GM21825 (cell line): ENCODE measurements around the gene TTC39C.

Source experiments
- ATAC-seq: cut with Tn5 transposase; IDR thresholded peaks from one replicate; pipeline ENCODE4 v1.9.1; 2021; ENCODE audit warnings: mild to moderate bottlenecking, moderate library complexity; ENCODE audit not compliant: unreplicated experiment

TTC39C gene

DNA sequence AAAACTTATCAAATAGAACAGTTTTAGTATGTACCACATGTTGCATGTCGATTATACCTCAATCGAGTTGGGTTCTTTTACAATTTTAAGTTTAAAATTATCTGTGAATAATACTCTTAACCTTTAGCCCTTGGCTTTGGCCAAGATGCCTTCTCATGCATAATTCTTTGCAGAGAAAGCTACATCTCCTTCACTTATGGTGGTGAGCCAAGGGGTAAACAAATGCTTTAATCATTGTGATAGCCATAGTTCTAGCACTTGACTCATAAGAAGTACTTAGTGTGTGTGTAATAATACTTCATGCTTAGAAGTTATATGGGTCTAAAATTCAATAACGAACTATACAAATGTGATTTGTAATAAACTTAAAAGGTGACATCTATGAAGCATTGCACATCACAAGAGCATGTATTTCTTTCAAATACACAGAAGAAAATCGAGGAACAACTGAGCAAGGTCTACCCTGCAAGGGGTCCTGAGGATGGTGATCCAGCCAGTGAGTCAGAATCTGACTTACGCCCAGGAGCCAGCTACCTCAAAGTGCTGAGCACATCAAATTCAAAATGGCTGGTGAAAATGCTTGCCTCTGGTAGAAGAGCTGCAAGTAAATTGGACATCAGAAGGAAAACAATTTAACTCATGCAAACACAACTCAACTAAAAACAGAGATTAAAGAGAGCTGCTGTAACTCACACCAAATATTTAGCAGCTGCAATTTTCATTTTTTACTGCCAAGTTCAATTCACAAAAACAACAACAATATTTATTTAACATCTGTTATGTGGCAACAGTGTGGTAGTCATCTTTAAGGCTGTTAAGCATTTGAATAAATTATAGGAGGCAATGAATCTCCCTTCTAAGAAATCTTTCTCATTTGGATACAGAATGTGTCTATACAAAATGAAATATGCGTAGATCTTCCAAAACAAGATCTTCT is 23.8 kb upstream of the TTC39C start:
- ATAC-seq, result no peak

- ATAC-seq, result no peak
Observed at GRCh38 chr18:23992089-23992940, 22.2 kb upstream of the TTC39C start.

DNA sequence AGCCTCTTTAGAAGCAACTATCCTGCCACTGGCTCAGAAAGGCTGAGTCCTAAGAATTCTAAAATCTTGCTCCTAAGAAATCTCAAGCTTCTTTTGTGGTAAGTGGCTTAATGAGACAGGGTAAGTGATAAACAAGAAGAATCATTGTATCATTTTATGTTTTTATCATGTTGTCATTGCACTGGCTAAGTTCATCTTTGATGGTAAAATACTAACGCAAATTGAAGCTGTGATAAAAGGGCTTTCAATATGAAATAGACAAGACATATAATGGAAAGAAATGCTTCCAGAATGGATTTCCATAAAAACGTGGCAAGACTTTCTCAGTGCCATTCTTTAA is 21.6 kb upstream of the TTC39C start:
- no peak for ATAC-seq

GRCh38 chr18:23994361-23994902 is 20.1 kb upstream of the TTC39C start:
- no peak for ATAC-seq

DNA sequence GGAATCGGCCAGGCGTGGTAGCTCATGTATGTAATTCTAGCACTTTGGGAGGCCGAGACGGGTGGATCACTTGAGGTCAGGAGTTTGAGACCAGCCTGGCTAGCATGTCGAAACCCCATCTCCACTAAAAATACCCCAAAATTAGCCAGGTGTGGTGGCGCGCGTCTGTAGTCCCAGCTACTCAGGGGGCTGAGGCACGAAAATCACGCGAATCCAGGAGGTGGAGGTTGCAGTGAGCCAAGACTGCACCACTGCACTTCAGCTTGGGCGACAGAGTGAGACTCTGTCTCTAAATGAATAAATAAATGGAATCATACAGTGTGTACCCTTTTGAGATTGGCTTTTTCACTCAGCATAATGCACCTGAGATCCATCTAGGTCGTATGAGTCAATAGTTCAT is 19.4 kb upstream of the TTC39C start:
- ATAC-seq, result no peak

DNA sequence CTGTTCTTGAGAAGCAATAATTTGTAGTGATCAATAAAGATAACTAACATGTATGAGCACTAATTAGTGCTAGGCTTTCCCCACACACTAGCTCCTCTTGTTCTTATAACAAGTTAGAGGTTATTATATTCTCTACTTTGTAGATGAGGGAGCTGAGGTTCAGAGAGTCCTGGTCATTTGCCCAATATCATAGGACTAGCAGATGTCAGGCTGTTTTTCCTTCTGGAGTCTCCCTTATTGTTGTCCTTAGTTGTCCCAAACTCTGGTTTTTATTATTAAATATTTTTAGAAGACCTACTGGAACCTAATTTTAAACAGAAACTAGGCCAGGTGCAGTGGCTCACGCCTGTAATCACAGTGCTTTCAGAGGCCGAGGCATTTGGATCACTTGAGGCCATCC is 16.5 kb upstream of the TTC39C start:
- no peak for ATAC-seq

DNA sequence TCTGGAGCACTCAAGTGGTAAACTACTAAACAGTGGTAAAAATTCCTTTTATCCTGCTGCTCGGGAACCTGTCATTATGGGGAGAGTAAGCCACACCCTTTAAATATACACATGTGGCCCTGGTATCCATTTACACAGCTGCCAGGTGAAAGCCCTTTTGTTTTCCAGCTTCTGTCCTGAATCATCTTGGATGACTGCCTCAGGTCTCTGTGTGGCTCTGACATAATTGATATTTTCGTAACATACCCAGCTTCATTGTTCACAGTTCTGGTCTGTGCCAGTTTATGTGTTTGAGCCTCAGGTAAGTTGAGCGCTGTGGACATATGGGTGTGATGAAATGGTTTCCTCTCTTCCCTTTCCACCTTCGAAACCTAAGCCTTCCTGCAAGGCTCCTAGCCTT is 15.7 kb upstream of the TTC39C start:
- no peak for ATAC-seq

DNA sequence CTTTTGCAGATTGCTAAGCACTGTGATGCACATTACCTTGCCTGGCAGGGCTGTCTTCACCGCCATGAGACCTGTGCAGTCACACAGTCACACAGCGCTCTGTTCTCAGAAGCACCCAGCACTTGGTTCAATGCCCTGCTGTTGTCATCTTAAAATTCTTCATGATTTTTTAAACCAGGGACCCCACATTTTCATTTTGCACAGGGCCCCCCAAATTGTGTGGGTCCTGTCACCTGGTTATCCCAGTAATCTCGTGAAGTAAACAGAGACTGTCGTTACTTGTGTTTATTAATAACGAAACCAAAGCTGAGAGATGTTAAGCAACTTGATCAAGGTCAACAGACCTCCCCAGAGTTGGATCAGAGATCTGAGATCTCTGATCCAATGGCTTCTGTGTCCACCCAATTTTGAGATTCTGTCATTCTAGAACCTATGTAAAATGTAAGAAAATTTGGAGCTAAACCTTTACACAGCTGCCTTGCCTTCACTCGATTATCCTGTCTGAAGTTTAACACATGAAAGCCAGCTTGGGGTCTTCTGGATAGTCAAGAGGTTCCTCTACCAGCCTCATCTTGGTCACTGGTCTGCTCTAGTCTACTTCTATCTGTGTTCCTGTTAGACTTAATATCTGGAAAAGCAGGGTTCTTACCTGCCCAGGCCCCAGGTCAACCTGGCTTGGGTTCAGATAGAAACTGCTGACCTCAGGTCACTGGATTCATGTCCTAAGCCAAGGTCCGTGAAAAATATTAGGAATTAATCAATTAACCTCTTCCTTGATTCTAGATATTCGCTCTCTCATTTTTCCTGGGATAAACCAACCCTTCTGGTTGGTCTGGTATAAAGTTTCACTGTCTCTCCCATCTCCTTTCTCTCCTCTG is 13.7 kb upstream of the TTC39C start:
- no peak for ATAC-seq

GRCh38 chr18:24002479-24002878 is 12.1 kb upstream of the TTC39C start:
- ATAC-seq, result no peak

GRCh38 chr18:24003288-24003687 is 11.3 kb upstream of the TTC39C start:
- ATAC-seq, result no peak

GRCh38 chr18:24003903-24004640 is 10.5 kb upstream of the TTC39C start:
- no peak for ATAC-seq

DNA sequence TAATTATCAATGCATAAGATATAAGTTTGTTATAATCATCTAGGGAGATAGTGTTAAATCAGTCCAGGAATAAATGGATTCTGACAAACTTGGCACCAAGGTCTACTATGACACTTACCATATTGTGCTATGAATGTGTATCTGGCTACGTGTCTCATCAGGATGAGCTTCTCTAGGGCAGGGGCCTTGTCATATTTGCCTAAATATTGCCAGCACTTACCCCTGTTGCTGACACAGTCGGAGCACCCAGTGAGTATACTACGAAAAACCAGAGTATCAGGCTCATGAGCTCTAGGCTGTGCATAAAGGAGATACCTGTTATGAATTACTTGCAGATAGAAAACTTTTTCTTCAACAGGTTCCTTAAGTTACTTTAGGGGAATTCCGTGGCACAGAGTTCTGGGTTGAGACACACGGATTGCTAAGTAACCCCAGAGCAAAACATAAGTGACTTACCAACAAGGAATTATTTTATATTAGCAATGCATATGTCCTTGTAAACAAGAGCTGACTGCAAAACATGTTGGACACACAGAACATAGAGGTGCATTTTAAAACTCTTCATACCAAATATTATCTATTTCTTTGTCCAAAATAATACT is 7.7 kb upstream of the TTC39C start:
- no peak for ATAC-seq

DNA sequence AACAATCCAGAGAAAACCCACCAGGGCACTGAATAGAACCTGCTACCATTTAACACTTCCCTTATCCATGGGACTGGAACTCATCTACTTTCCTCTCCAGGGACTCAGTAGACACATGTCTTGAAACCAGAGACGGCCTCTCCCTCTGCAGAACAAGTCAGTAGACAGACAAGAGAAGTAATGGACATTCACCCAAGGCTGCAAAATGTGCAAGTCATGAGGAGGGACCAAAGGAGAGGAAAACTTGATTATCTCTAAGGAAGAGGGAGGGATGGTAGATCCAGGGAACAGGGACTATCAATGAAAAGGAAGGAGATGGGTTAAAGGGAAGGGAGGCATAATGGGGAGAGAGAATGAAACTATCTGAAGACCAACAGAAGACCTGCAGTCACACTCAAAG is 5.3 kb upstream of the TTC39C start:
- no peak for ATAC-seq

DNA sequence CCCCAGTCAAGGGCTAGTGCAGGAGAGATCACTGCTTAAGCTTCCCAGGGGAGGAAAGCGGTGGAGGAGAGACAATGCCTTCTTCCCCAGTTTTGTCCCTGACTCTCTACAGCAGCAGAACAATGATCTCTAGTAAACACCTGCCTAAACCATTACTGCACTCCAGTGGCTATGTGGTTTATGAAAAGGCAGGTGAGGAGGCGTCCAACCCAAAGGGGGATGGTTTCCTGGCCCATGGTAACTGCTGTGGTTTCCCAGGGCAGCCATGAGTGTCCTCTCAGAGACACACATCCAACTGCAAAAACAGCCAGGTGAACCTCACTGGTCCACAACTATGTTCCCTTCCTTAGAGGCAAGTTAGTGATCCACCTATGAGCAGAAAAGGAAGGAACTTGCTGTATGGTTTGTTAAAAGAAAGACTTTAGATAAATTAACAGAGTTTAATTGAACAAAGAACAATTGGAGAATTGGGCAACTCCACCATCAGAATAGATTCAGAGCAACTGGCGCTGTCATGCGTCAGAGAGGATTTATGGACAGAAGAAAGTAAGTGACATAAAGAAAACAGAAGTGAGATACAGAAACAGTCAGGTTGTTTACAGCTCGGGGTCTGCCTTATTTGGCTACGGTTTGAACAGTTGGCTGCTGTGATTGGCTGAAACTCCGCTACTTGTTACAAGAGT is 4.8 kb upstream of the TTC39C start:
- ATAC-seq, result peak; percentile 64

DNA sequence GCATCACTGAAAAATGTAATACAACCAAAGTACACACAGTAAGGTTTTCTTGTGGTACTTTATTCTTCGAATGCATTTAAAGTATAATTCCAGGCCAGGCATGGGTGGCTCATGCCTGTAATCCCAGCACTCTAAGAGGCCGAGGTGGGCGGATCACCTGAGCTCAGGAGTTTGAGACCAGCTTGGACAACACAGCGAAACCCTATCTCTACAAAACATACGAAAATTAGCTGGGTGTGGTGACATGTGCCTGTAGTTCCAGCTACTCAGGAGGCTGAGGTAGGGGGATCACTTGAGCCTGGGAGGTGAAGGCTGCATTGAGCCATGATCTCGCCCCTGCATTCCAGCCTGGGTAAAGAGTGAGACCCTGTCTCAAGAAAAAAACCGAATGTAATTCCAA is 3.9 kb upstream of the TTC39C start:
- ATAC-seq, result no peak

DNA sequence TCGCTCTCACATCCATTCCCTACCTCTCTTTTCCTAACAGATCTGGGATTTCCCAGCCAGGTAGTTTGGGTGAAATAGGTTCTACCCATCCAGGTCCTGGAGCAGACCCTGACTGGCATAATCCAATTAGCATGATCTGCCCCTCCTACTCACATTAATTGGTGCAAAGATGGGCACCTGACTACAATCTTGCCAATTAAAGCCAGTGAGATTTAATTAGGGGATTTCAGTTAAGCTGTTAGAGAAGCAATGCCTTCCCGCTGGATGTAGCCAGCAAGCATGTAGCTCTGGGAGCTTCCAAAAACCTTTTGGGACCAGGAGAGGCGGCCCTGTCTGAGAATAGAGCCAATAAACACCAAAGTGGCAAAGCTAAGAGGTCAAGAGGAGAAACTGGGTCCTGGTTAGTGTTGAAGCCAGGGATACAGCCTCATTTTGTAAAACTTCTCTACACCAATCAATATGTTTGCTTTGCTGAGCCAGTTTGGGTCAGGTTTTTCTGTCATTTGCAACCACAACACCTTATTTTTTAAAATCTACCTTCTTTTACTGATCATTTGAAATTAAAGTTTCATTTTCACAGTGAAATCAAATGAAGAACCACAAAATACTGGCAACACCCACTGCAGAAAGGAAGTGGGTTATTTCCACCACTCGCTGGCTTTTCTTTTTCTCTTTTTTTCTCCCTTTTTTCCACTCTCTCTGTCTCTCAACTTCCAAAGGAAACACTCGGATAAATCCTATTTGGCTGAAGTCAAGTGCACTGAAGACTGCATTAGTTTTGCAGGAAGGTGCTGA is 3.2 kb upstream of the TTC39C start:
- no peak for ATAC-seq

DNA sequence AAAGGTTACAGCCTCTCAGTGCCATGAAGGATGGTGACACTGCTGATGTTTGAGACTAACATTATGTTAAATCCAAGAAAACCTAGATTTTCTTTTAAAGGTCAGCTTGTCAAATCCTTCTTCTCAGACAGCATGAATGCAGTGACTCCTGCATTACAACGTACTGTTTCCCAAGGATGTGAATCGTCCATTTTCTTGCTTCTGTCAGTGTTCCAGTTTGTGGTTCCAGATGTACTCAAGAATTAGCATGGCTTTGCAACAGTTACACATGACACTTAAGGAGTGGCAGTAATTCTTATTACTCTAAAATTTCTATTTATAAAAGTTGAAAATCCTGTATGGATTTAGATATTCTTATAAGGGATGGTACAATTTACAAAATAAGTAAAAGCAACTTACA is 1.5 kb upstream of the TTC39C start:
- ATAC-seq, result no peak

GRCh38 chr18:24014986-24015638 is 558 bp downstream of the TTC39C start:
- peak; percentile 6 for ATAC-seq
